ENCODE measurements around the gene ERGIC1. TPM values are rescaled to one million over a fixed set of nuclear protein-coding genes. Genes with fewer than 3 reads are reported as not detected.

ERGIC1 gene
- total RNA-seq, 1 donor: 243 TPM

- DNase-seq (ENCODE audit: low read depth in 2 of 3, low spot score in 2 of 3): no peak
Observed at GRCh38 chr5:172825610-172826204, 8.3 kb upstream of the ERGIC1 start.

GRCh38 chr5:172827841-172828240, 6.2 kb upstream of the ERGIC1 start:
- no peak for DNase-seq (ENCODE audit: low read depth in 2 of 3, low spot score in 2 of 3)

DNA sequence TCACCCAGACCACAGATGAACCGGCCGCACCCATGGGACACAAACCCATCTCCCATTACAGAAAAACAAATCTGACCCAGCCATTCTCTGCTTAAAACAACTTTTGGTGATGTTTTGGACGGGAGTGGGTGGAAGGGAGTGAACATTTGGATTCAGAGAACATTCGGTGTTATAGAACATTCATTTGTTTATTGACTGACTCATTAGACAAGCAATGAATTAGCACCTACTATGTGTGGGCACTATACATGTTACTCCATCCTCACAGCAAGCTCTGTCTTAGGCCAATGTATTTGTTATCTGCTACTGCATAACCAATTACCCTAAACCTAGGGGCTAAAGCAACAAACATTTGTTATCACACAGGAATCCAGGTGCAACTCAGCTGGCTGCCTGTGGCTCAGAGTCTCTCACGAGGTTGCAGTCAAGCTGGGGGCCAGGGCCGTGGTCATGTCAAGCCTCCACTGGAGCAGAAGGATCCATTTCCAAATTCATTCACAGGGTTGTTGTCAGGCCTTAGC, 5.1 kb upstream of the ERGIC1 start:
- DNase-seq (ENCODE audit: low read depth in 2 of 3, low spot score in 2 of 3): no peak

- DNase-seq (ENCODE audit: low read depth in 2 of 3, low spot score in 2 of 3): no peak
Observed at GRCh38 chr5:172830275-172830799, 3.7 kb upstream of the ERGIC1 start.

- DNase-seq (ENCODE audit: low read depth in 2 of 3, low spot score in 2 of 3): no peak
Observed at GRCh38 chr5:172830876-172831662, 3.0 kb upstream of the ERGIC1 start.

DNA sequence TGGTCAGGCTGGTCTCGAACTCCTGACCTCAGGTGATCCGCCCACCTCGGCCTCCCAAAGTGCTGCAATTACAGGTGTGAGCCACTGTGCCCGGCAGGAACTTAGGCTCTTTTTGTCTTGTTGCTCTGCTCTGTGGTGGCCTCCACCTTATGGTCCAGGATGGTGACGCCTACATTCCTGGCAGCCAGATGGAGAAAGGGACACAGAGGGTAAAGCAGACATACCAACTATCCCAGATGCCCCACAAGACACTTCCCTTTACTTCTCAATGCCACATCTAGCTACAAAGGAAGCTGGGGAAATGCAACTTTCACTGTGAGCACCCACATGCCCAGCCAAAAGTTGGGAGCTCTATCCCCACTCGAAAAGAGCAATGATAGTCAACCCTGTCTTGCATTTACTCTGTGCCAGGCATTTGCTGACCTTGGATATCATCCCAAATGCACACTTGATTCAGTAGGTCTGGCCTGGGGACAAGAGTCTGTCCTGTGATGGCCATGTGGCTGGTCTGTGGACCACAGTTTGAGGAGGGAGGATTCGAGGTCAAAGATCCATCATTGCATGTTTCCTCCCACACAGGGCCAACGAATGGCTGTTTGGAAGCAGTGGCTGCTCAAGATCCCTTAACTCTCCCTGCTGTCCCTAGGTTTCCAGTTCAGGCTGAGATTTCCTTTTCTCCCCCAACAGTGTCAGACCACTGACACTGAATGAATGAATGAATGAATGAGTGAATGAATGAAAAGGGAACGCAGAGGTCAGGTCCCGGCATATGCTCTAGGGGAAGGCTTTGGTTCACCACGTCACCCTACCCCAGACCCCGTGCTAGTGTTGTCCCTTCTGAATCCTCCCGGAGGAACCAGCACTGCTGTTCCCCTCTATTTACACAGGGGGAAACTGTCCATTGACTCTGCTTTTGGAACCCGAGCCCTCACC, 1.4 kb upstream of the ERGIC1 start:
- DNase-seq (ENCODE audit: low read depth in 2 of 3, low spot score in 2 of 3): no peak

DNA sequence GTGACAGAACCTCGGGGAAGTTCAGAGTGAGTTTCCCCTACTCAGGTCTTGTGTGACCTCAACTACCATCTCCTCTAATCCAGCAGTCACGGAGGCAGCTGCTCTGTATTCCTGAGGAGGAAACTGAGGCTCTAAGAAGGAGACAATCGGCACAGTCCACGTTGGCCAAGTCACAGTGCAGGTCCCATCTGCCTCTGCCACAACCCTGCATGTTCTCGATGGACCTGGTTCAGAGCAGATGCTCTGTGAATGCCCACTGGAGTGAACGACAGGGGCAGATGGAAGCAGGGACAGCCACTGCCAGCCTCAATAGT, 722 bp upstream of the ERGIC1 start:
- DNase-seq (ENCODE audit: low read depth in 2 of 3, low spot score in 2 of 3): no peak

- DNase-seq (ENCODE audit: low read depth in 2 of 3, low spot score in 2 of 3): peak in 1 of 3 donors; percentile 44
Observed at GRCh38 chr5:172834415-172835289, 601 bp downstream of the ERGIC1 start.

- DNase-seq (ENCODE audit: low read depth in 2 of 3, low spot score in 2 of 3): no peak
Observed at GRCh38 chr5:172835290-172835993, 1.4 kb downstream of the ERGIC1 start.

DNA sequence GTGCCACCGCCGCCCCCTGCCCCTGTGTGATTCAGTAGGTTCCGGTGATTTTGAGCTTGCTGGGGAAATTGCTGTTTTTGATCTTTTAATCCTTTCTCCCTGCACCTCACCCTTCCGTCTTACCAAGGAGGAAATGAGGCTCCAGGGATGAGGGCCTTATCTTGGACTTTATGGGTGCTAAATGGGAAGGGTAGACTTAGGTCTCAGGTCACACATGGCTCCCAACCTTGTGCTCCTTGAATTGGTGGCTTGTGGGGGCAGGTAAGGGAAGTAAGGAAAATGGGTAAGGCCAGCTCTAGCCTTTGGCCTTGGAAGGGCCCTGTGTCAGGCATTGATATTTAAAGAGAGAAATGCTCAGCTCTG, 1.9 kb downstream of the ERGIC1 start:
- DNase-seq (ENCODE audit: low read depth in 2 of 3, low spot score in 2 of 3): no peak

DNA sequence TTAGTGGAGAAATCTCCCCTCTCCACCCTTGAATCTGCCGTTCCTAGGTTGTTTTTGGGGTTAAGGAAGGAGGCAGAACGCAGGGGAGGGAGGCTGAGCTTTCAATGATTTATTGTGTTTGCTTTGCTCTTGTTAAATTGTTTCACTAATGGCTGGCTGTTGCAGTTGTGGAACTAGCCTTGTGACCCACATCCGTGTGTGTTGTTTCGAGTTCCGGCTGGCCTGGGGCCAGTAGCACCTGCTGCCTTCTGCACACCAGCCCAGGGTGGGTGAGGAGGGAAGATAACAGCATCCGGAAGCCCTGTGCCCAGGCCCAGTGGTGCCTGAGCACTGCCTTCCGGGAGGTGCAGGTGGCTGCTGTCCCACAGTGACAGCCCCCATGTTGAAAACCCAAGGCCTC, 3.6 kb downstream of the ERGIC1 start:
- DNase-seq (ENCODE audit: low read depth in 2 of 3, low spot score in 2 of 3): peak in 2 of 3 donors; percentile 96 to 99

GRCh38 chr5:172838151-172838875, 4.3 kb downstream of the ERGIC1 start:
- DNase-seq (ENCODE audit: low read depth in 2 of 3, low spot score in 2 of 3): no peak

DNA sequence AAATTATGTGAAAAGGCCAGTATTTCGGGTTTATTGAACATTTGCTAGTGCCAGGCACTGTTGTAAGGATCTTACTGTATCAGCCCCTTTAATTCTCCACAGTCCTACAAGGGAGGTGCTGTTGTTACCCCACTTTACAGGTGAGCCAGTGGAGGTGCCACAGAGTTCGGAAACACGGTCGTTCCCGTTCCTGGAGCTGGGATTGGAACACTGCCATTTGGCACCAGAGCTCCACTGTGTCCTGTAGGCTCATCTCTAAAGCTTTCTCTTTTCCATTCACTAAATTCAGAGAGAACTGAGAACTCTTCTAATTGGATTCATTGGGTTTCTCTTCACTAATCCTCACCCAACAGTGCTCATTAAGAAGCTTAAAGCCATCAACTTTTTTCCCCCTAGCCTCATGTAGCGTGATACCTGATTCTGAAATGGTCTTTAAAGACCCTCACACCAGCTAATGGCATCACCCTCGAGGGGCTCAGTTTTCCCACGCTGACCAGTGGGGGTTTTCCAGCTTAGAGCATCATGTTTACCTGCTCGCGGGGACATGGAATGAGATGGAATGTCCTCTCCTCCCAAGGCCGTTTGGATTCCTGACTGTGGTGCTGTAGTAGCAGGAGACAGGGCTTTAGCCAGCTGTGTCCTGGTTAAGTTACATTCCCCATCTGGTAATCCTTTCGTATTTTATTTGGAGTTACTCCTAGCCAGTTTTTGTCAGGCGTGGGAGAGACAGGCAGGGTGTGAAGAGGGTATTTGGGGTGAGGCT, 5.8 kb downstream of the ERGIC1 start:
- no peak for DNase-seq (ENCODE audit: low read depth in 2 of 3, low spot score in 2 of 3)

DNA sequence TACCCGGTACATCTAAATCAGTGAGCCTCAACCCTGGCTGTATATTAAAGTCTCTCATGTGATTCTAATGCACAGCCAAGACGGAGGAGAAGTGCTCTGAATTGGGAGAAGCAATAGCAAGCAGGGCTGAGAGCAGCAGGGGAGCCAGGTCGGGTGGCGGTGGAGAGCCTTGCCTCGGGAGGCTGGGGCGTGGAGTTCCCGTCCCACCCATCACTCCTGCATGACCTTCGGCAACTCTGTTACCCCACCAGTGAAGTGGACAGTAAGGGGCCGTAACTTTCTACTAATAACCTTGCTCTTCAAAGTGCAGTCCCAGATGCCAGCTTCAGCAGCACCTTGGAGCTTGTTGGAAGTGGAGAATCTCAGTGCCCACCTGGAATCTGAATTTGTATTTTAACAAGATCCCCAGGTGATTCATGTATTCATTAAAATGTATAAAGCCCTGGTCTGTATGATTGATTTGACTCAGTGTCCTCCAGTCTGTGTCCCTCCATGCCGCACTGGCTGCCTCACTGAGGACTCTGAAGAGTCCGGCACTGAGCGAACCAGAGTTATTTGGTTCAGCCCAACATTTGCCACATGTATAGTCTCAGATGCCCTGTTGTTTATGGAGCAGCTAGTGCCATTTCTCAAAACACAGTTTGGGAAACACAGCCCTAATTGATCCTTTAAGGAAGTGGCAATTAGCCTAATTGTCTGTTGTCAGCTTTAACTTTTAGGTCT, 6.5 kb downstream of the ERGIC1 start:
- DNase-seq (ENCODE audit: low read depth in 2 of 3, low spot score in 2 of 3): no peak

DNA sequence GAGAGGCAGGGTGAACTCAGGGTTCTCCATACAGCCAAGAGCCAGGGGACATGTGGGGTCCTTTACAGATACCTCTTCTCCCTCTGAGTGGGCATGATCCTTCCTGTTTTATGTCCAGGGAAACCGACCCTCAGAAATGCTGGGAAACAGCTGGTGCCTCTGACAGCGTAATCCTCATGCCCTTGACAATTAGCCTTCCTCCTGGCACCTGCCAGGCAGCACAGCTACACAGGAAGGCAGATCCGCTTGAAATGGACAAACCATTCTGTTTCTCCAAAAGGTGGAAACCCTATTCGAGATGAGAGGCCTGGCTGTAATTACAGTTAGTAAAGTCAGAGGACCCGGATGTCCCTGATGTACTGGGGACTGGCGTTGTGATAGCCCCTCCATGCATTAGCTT, 7.2 kb downstream of the ERGIC1 start:
- no peak for DNase-seq (ENCODE audit: low read depth in 2 of 3, low spot score in 2 of 3)

DNA sequence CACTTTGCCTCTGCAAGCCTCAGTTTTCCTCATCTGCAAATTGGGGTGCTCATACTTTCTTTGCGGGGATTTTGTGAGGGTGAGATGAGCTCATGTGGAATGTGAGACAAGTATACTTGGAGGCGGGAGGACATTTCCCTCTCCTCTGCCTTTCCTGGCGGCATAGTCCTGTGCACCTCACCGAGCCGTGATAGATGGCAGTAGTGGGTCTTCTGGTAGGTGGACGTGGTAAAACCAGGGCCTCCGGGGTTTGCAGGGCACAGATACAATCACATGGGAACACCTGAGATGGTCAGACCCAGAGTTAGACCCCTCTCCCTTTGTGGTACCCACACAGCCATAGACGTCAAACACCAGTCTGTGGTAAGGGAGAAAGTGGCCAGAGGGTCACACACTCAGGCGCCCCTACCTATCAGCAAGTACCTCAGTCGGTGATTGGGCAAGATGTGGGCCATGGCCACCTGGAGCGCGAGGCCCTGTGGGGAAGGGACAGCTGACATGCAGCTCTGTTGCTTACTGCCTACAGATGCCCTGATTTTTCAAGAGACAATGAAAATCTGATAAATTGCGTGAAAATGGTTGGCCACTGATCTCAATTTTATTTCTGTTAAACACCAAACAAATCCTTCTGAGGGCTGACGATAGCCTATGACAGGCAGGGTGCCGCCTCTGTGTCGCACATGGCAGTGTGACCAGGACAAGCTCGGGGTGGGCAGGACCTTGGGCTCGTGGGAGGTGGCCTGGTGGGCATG, 9.9 kb downstream of the ERGIC1 start:
- no peak for DNase-seq (ENCODE audit: low read depth in 2 of 3, low spot score in 2 of 3)

DNA sequence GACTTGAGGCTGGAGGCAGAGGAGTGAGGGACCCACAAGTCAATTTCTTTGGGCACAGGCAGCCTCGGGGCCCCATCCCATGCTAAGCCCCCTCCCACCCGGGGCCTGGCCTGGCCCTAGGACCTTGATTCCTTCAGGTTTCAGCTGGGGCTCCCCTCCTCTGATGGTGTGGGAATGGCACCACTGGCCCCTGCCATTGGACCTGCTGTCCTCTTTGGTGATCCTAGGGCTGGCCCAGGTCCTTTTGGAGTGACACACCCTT, 10.5 kb downstream of the ERGIC1 start:
- no peak for DNase-seq (ENCODE audit: low read depth in 2 of 3, low spot score in 2 of 3)

Measured in hematopoietic multipotent progenitor cell (in vitro differentiated cells).